Smooth muscle cell (in vitro differentiated cells): Measurements from ENCODE around the gene PLCD3. TPM values are rescaled to one million over a fixed set of nuclear protein-coding genes. Genes with fewer than 3 reads are reported as not detected.

ENCODE experiments used
- DNase-seq: peaks from one replicate; lab custom pipeline; 2025; ENCODE audit not compliant: unreplicated experiment; lab: John Stamatoyannopoulos, UW
- H2AFZ ChIP-seq: fragments of 200-600 bp; sonication (generic); 2 replicates; pipeline ENCODE4 v1.6.0; 2016; ENCODE audit warnings: antibody characterized with exemption, low read depth, mild to moderate bottlenecking
- H3F3A ChIP-seq: fragments of 200-600 bp; sonication (generic); 2 replicates; pipeline ENCODE4 v1.6.0; 2017; ENCODE audit warnings: antibody characterized with exemption, low read depth
- H3K27ac ChIP-seq: fragments of 200-600 bp; sonication (generic); 2 replicates; pipeline ENCODE4 v1.5.1; 2016; ENCODE audit warnings: low read depth, mild to moderate bottlenecking
- H3K27me3 ChIP-seq: fragments of 200-600 bp; sonication (generic); 2 replicates; pipeline ENCODE4 v1.6.1; 2016; ENCODE audit warnings: low read depth, mild to moderate bottlenecking
- H3K36me3 ChIP-seq: fragments of 200-600 bp; sonication (generic); 2 replicates; pipeline ENCODE4 v1.5.1; 2016; ENCODE audit warnings: low read depth
- H3K4me1 ChIP-seq: fragments of 200-600 bp; sonication (generic); 2 replicates; pipeline ENCODE4 v1.5.1; 2016; ENCODE audit warnings: low read depth
- H3K4me2 ChIP-seq: fragments of 200-600 bp; sonication (generic); 2 replicates; pipeline ENCODE4 v1.6.0; 2016; ENCODE audit warnings: mild to moderate bottlenecking
- H3K4me3 ChIP-seq: fragments of 200-600 bp; sonication (generic); 2 replicates; pipeline ENCODE4 v1.5.1; 2016; ENCODE audit warnings: mild to moderate bottlenecking
- H3K79me2 ChIP-seq: fragments of 200-600 bp; sonication (generic); 2 replicates; pipeline ENCODE4 v1.6.0; 2016; ENCODE audit warnings: low read depth, mild to moderate bottlenecking
- H3K9ac ChIP-seq: fragments of 200-600 bp; sonication (generic); 2 replicates; pipeline ENCODE4 v1.6.0; 2016; ENCODE audit warnings: low read depth
- H3K9me3 ChIP-seq: fragments of 200-600 bp; sonication (generic); replicated peaks from 2 replicates; pipeline ENCODE4 v1.5.1; 2016; ENCODE audit warnings: low read depth
- H4K20me1 ChIP-seq: fragments of 200-600 bp; sonication (generic); 2 replicates; pipeline ENCODE4 v1.6.0; 2016; ENCODE audit warnings: low read depth
- WGBS: methylation state at CpG from one replicate; pipeline ENCODE4 v1.1.7; 2016; ENCODE audit warnings: low lambda C conversion rate; 5-methylcytosine and 5-hydroxymethylcytosine counted together
- polyA plus RNA-seq: library from polyadenylated mRNA; unstranded; fragments of >200 nt; fragmentation: Nextera tagmentation; extraction: Ambion mirVana; gene quantifications from 2 replicates; pipeline ENCODE4 v1.2.1, GENCODE V29; 2016
- total RNA-seq: library from RNA; depleted of rRNA; stranded (reverse); fragments of >200 nt; gene quantifications from 2 replicates; pipeline ENCODE4 v1.2.3, GENCODE V29; 2014
- TF ChIP-seq, protein P1 (sequence below): fragments of 200-600 bp; sonication (generic); IDR thresholded peaks from 2 replicates; pipeline ENCODE4 v1.5.1; 2017; ENCODE audit warnings: borderline replicate concordance, mild to moderate bottlenecking, antibody characterized with exemption; ENCODE audit not compliant: insufficient read depth, poor library complexity, severe bottlenecking

The PLCD3 gene
- total and polyA plus RNA-seq, 2 experiments from 2014 or later: 24.0 to 33.4 TPM

DNA sequence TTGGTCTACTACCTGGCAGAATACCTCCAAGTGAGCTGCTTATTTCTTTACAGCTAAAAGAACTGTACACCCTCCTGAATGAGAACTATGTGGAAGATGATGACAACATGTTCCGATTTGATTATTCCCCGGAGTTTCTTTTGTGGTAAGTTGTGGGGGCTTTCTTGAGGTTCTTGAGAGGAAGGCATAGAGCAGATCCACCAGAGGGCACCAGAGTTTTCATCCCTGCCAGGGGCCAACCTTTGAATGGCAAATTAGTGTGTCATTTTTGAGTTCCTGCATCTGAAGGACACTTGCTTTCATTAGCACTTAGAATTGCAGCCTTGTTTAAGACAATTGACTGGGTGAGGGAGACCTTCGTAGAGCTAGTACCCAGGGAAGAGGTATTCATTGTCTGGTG is 36.2 kb downstream of the PLCD3 start:
- Histone ChIP-seq H3F3A (peaks cover 22% of the 10 kb centered on the region), H2AFZ (no peak overlapping the region), H4K20me1 (no peaks in the 10 kb centered on the region), H3K9ac (no peak overlapping the region), H3K9me3 (no peaks in the 10 kb centered on the region), H3K4me1 (peaks cover 6% of the 10 kb centered on the region), H3K79me2 (no peaks in the 10 kb centered on the region), H3K27me3 (no peaks in the 10 kb centered on the region), H3K27ac (no peak overlapping the region), H3K4me3 (no peak overlapping the region), H3K4me2 (no peak overlapping the region), H3K36me3 (peaks cover 3% of the 10 kb centered on the region)
- TF ChIP-seq, protein P1, sequence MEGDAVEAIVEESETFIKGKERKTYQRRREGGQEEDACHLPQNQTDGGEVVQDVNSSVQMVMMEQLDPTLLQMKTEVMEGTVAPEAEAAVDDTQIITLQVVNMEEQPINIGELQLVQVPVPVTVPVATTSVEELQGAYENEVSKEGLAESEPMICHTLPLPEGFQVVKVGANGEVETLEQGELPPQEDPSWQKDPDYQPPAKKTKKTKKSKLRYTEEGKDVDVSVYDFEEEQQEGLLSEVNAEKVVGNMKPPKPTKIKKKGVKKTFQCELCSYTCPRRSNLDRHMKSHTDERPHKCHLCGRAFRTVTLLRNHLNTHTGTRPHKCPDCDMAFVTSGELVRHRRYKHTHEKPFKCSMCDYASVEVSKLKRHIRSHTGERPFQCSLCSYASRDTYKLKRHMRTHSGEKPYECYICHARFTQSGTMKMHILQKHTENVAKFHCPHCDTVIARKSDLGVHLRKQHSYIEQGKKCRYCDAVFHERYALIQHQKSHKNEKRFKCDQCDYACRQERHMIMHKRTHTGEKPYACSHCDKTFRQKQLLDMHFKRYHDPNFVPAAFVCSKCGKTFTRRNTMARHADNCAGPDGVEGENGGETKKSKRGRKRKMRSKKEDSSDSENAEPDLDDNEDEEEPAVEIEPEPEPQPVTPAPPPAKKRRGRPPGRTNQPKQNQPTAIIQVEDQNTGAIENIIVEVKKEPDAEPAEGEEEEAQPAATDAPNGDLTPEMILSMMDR: peak; percentile 38
- 94% methylated on average over 3 of the region's 3 CpGs for WGBS
- no peak for DNase-seq

DNA sequence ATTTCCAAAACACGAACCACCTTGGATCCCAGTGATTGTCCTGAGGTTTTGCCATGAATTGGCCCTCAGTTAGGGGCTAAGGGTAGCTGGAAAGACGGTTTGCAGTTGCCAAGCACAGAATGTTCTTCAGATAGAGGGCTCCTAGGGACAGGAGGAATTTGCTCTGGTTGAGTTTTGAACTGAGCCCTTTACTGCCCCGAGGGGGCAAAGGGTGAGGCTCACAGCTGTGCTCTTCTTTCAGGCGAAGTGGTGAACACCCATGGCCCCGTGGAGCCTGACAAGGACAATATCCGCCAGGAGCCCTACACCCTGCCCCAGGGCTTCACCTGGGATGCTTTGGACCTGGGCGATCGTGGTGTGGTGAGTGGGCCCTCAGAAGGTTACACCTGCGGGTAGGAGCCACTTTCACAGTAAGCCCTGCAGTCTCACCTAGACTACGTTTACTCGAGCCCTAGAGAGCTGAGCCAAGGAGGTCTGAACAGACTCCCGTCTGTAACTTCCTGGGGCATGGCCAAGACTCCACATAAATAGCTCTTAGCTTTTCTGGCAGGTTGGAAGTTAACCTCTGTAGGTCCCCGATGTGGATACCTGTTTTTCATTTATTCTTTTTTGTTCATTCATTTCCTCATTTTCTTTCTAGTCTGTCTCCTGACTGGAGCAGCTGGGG is 38.7 kb downstream of the PLCD3 start:
- no peaks in the 10 kb centered on the region for H3K27me3 ChIP-seq
- H3K4me3 ChIP-seq: no peak overlapping the region
- no peak for DNase-seq
- H3K79me2 ChIP-seq: no peaks in the 10 kb centered on the region
- no peaks in the 10 kb centered on the region for H3K36me3 ChIP-seq
- WGBS: 71% methylated on average over 13 of the region's 13 CpGs
- no peaks in the 10 kb centered on the region for H4K20me1 ChIP-seq
- peaks cover 23% of the 10 kb centered on the region for H3F3A ChIP-seq
- peaks cover 6% of the 10 kb centered on the region for H3K4me1 ChIP-seq
- TF ChIP-seq, protein P1: no peak
- H3K9me3 ChIP-seq: no peaks in the 10 kb centered on the region
- H2AFZ ChIP-seq: no peak overlapping the region
- H3K27ac ChIP-seq: peak overlapping the region; percentile 97
- peak overlapping the region; percentile 62 for H3K4me2 ChIP-seq
- H3K9ac ChIP-seq: peak overlapping the region; percentile 86

- Histone ChIP-seq H3K27me3 (no peaks in the 10 kb centered on the region), H3K9me3 (no peaks in the 10 kb centered on the region), H3K4me3 (no peak overlapping the region), H3K36me3 (no peaks in the 10 kb centered on the region), H4K20me1 (no peaks in the 10 kb centered on the region), H3K79me2 (no peaks in the 10 kb centered on the region), H3F3A (peaks cover 23% of the 10 kb centered on the region), H3K9ac (peak overlapping the region; percentile 86), H3K4me2 (peak overlapping the region; percentile 71), H3K4me1 (peaks cover 6% of the 10 kb centered on the region), H3K27ac (peak overlapping the region; percentile 97), H2AFZ (no peak overlapping the region)
- WGBS: 9% methylated on average over 6 of the region's 6 CpGs
- TF ChIP-seq, protein P1: no peak
- DNase-seq: peak; percentile 49
These were observed 39.3 kb downstream of the PLCD3 start for GRCh38 chr17:45092911-45093430.
